H1 (cell line): ENCODE measurements around the gene ZBTB7A. TPM values are rescaled to one million over a fixed set of nuclear protein-coding genes. Genes with fewer than 3 reads are reported as not detected.

ENCODE experiments used
- CTCF ChIA-PET: fragments of 300-600 bp; sonication (Branson Sonifier 250); formaldehyde crosslinking; loops from one replicate; lab custom pipeline; 2021; ENCODE audit not compliant: partially characterized antibody; lab: Charles Lee
- POLR2A ChIA-PET: fragments of 300-600 bp; sonication (Branson Sonifier 250); formaldehyde crosslinking; loops from one replicate; lab custom pipeline; 2021; ENCODE audit warnings: inconsistent platforms; ENCODE audit not compliant: partially characterized antibody; lab: Charles Lee
- DNase-seq, 2 experiments: peaks; one replicate each; pipeline versions ENCODE4 v3.0.0 to v3.0.0-alpha.2; 2010 to 2022; ENCODE audit warnings: low spot score in 2 of 2, low read depth in 1 of 2, mixed read lengths in 1 of 2
- FAIRE-seq: peaks from 2 replicates; lab custom pipeline; 2011; peaks lifted over from hg19 to GRCh38; lab: Jason Lieb, UNC
- H2AFZ ChIP-seq: 2 replicates; pipeline ENCODE4 v1.8.1; 2012; ENCODE audit warnings: low read length, inconsistent platforms
- H2AK5ac ChIP-seq: 2 replicates; pipeline ENCODE4 v1.6.1; 2013; ENCODE audit warnings: low read depth, low read length
- H2BK120ac ChIP-seq: replicated peaks from 2 replicates; pipeline ENCODE3; 2013; ENCODE audit warnings: low read depth, low read length, inconsistent platforms
- H2BK12ac ChIP-seq: 2 replicates; pipeline ENCODE4 v1.6.1; 2013; ENCODE audit warnings: low read depth, low read length
- H2BK15ac ChIP-seq: 2 replicates; pipeline ENCODE4 v1.6.1; 2013; ENCODE audit warnings: low read length
- H2BK20ac ChIP-seq: 2 replicates; pipeline ENCODE4 v1.6.1; 2013; ENCODE audit warnings: low read length
- H2BK5ac ChIP-seq: 2 replicates; pipeline ENCODE4 v1.6.1; 2013; ENCODE audit warnings: low read depth, low read length
- H3K14ac ChIP-seq: 2 replicates; pipeline ENCODE4 v1.6.1; 2013; ENCODE audit warnings: inconsistent platforms; ENCODE audit not compliant: insufficient read length
- H3K18ac ChIP-seq: 2 replicates; pipeline ENCODE4 v1.6.1; 2013; ENCODE audit warnings: low read length; ENCODE audit errors: extremely low read depth
- H3K23ac ChIP-seq: 2 replicates; pipeline ENCODE4 v1.6.1; 2013; ENCODE audit warnings: inconsistent platforms; ENCODE audit not compliant: insufficient read length
- H3K23me2 ChIP-seq: 2 replicates; pipeline ENCODE4 v1.6.1; 2013; ENCODE audit warnings: low read depth, low read length
- H3K27ac ChIP-seq: 2 replicates; pipeline ENCODE4 v1.6.1; 2011; ENCODE audit warnings: low read depth, low read length, inconsistent platforms
- H3K27me3 ChIP-seq, 4 experiments: replicated peaks in 1 of 4; 1 replicate in 1 of 4; 2 replicates in 3 of 4; pipeline versions ENCODE4 v1.6.1 to v1.8.1; 2011 to 2013; ENCODE audit warnings: low read length in 3 of 4, mild to moderate bottlenecking in 3 of 4, inconsistent platforms in 2 of 4, mixed read lengths in 2 of 4, moderate library complexity in 1 of 4; ENCODE audit not compliant: control insufficient read depth in 3 of 4, insufficient read depth in 3 of 4; ENCODE audit errors: extremely low read depth in 1 of 4
- H3K36me3 ChIP-seq, 4 experiments: 2 replicates each; pipeline versions ENCODE4 v1.6.1 to v1.8.1; 2011 to 2013; ENCODE audit warnings: mild to moderate bottlenecking in 4 of 4, low read length in 3 of 4, moderate library complexity in 2 of 4, control low read depth in 1 of 4, inconsistent platforms in 1 of 4; ENCODE audit not compliant: insufficient read depth in 4 of 4, control insufficient read depth in 2 of 4
- H3K4ac ChIP-seq: replicated peaks from 2 replicates; pipeline ENCODE3; 2013; ENCODE audit warnings: low read length, low read depth, mixed read lengths, inconsistent platforms; ENCODE audit not compliant: insufficient read length
- H3K4me1 ChIP-seq, 4 experiments: replicated peaks in 1 of 4; 1 replicate in 1 of 4; 2 replicates in 3 of 4; pipeline versions ENCODE4 v1.6.1 to v1.8.1; 2011 to 2013; ENCODE audit warnings: low read length in 3 of 4, inconsistent platforms in 2 of 4, mixed read lengths in 1 of 4; ENCODE audit not compliant: insufficient read depth in 4 of 4, control insufficient read depth in 3 of 4
- H3K4me2 ChIP-seq, 2 experiments: 2 replicates each; pipeline versions ENCODE4 v1.6.1 to v1.8.1; 2011 to 2013; ENCODE audit warnings: low read depth in 2 of 2, low read length in 2 of 2, control low read depth in 1 of 2, inconsistent platforms in 1 of 2, mild to moderate bottlenecking in 1 of 2; ENCODE audit not compliant: insufficient read depth in 1 of 2
- H3K4me3 ChIP-seq, 4 experiments: fragments of 200-600, 300-600 bp in 1 of 4; sonication (generic), shearing (Covaris generic), sonication (Bioruptor Twin) in 1 of 4; 2 replicates each; pipeline versions ENCODE4 v1.5.1 to v1.8.1; 2011 to 2016; ENCODE audit warnings: low read length in 4 of 4, low read depth in 3 of 4, control low read depth in 2 of 4, inconsistent platforms in 2 of 4, mild to moderate bottlenecking in 2 of 4, mixed read lengths in 1 of 4, moderate library complexity in 1 of 4; ENCODE audit not compliant: insufficient read depth in 2 of 4; ENCODE audit errors: extremely low read depth in 1 of 4
- H3K56ac ChIP-seq: replicated peaks from 2 replicates; pipeline ENCODE3; 2013; ENCODE audit warnings: low read depth, mild to moderate bottlenecking, mixed read lengths, low read length, inconsistent platforms; ENCODE audit not compliant: insufficient read length
- H3K79me1 ChIP-seq: 2 replicates; pipeline ENCODE4 v1.6.1; 2013; ENCODE audit warnings: low read depth, low read length, control low read depth
- H3K79me2 ChIP-seq, 2 experiments: 2 replicates each; pipeline versions ENCODE4 v1.6.1 to v1.8.1; 2012 to 2013; ENCODE audit warnings: low read length in 2 of 2, mild to moderate bottlenecking in 2 of 2, inconsistent platforms in 1 of 2; ENCODE audit not compliant: insufficient read depth in 2 of 2, control insufficient read depth in 1 of 2
- H3K9ac ChIP-seq, 4 experiments: replicated peaks in 1 of 4; 1 replicate in 1 of 4; 2 replicates in 3 of 4; pipeline versions ENCODE4 v1.6.1 to v1.8.1; 2011 to 2013; ENCODE audit warnings: low read depth in 3 of 4, low read length in 3 of 4, control low read depth in 2 of 4, mild to moderate bottlenecking in 2 of 4, moderate library complexity in 2 of 4, inconsistent platforms in 1 of 4; ENCODE audit errors: extremely low read depth in 1 of 4
- H3K9me3 ChIP-seq, 2 experiments: 2 replicates each; pipeline versions ENCODE4 v1.6.1 to v1.8.1; 2012 to 2013; ENCODE audit warnings: mild to moderate bottlenecking in 2 of 2, moderate library complexity in 2 of 2, control low read depth in 1 of 2, inconsistent platforms in 1 of 2, low read depth in 1 of 2, low read length in 1 of 2, mixed read lengths in 1 of 2; ENCODE audit not compliant: insufficient read depth in 2 of 2
- H4K20me1 ChIP-seq, 2 experiments: replicated peaks in 1 of 2; 2 replicates each; pipeline versions ENCODE3 to v1.8.1; 2011 to 2013; ENCODE audit warnings: inconsistent platforms in 2 of 2, low read length in 2 of 2, mild to moderate bottlenecking in 1 of 2; ENCODE audit not compliant: insufficient read depth in 2 of 2, control insufficient read depth in 1 of 2
- H4K5ac ChIP-seq: 2 replicates; pipeline ENCODE4 v1.6.1; 2013; ENCODE audit warnings: low read length, low read depth, mixed read lengths, inconsistent platforms; ENCODE audit not compliant: insufficient read length
- H4K8ac ChIP-seq: 2 replicates; pipeline ENCODE4 v1.8.0; 2013; ENCODE audit warnings: mild to moderate bottlenecking, moderate library complexity, low read length, inconsistent platforms; ENCODE audit not compliant: insufficient read depth; ENCODE audit errors: extremely low read depth
- H4K91ac ChIP-seq: replicated peaks from 2 replicates; pipeline ENCODE3; 2013; ENCODE audit warnings: low read length, mixed read lengths, inconsistent platforms; ENCODE audit not compliant: insufficient read length
- ATF3 ChIP-seq: IDR thresholded peaks from 2 replicates; pipeline ENCODE4 v1.6.1; 2011; ENCODE audit warnings: low read depth, mild to moderate bottlenecking, low read length; ENCODE audit not compliant: insufficient read depth
- BACH1 ChIP-seq: IDR thresholded peaks from 2 replicates; pipeline ENCODE4 v1.6.1; 2012; ENCODE audit warnings: low read length, improper control_type of control experiment
- BRCA1 ChIP-seq: IDR thresholded peaks from 2 replicates; pipeline ENCODE4 v1.6.1; 2012; ENCODE audit warnings: low read depth, low read length, improper control_type of control experiment
- CBX5 ChIP-seq: fragments of 300-800, 300-1000 bp; sonication (generic); IDR thresholded peaks from 2 replicates; pipeline ENCODE4 v1.7.1; 2016; ENCODE audit warnings: antibody characterized with exemption, low read length, low read depth
- CHD1 ChIP-seq: IDR thresholded peaks from 2 replicates; pipeline ENCODE4 v1.6.1; 2012; ENCODE audit warnings: low read depth, low read length, improper control_type of control experiment
- CREB1 ChIP-seq: IDR thresholded peaks from 2 replicates; pipeline ENCODE4 v1.6.1; 2012; ENCODE audit warnings: inconsistent platforms
- JUND ChIP-seq: IDR thresholded peaks from 2 replicates; pipeline ENCODE4 v1.6.1; 2011; ENCODE audit warnings: mild to moderate bottlenecking, improper control_type of control experiment, low read length
- KDM1A ChIP-seq: fragments of 200-600, 300-600 bp; sonication (generic); IDR thresholded peaks from 2 replicates; pipeline ENCODE4 v1.7.1; 2016; ENCODE audit warnings: mild to moderate bottlenecking, low read length, borderline replicate concordance
- WGBS, 2 experiments: shearing (Covaris generic) in 1 of 2; methylation state at CpG; one replicate each; pipeline versions ENCODE4 v1.1.6 to v1.1.7; 2013 to 2015; ENCODE audit warnings: low lambda C conversion rate in 2 of 2, mixed read lengths in 2 of 2, inconsistent platforms in 1 of 2, low coverage in 1 of 2, missing lambda C conversion rate in 1 of 2; ENCODE audit not compliant: insufficient replicate concordance in 2 of 2, insufficient coverage in 1 of 2, insufficient read length in 1 of 2; ENCODE audit errors: extremely low coverage in 1 of 2, missing lambda C conversion rate in 1 of 2; 5-methylcytosine and 5-hydroxymethylcytosine counted together
- polyA plus RNA-seq, 7 experiments: library from polyadenylated mRNA; depleted of rRNA in 3 of 7; stranded (reverse) in 5 of 7; unstranded in 2 of 7; fragments of >200 nt in 5 of 7; fragments of 200-250 nt in 2 of 7; gene quantifications; 1 replicate in 5 of 7; 2 replicates in 1 of 7; 4 replicates in 1 of 7; pipeline versions ENCODE4 v1.2.1 to v1.2.3, GENCODE V29; 2011 to 2013; ENCODE audit warnings: missing spikeins in 2 of 7, mixed read lengths in 2 of 7
- total RNA-seq: library from RNA; stranded (reverse); fragmentation: NEBNext Ultra II Directional; extraction: Animal tissue kit (Norgen Biotek cat#: 25700); gene quantifications from 2 replicates; pipeline ENCODE4 v1.2.1, GENCODE V29; 2021

The ZBTB7A gene
- total and polyA plus RNA-seq, 2 of the 8 experiments (the other 6 are each of a cell fraction or from before 2014, with no cell fraction given) = 5.6 to 17.8 TPM

GRCh38 chr19:4044990-4045465 lies 21.7 kb downstream of the ZBTB7A start:
- Histone ChIP-seq H4K8ac (no peak overlapping the region; the same call in 1 of the 2 replicates), H3K36me3 (peaks cover 0 to 8% (median 2%) of the 10 kb centered on the region in 4 experiments; a peak in 4 of 8 replicates), H3K56ac (no peak overlapping the region), H2BK12ac (no peak overlapping the region), H2BK20ac (no peak overlapping the region), H3K79me1 (peaks cover 16% of the 10 kb centered on the region), H4K91ac (no peak overlapping the region), H2BK5ac (no peak overlapping the region), H3K23ac (no peak overlapping the region), H2BK120ac (no peak overlapping the region), H3K14ac (no peak overlapping the region), H3K4me2 (no peak overlapping the region), H3K23me2 (no peaks in the 10 kb centered on the region), H3K9me3 (no peaks in the 10 kb centered on the region), H4K5ac (no peak overlapping the region)
- DNase-seq = no peak
- WGBS, 2 experiments = 81% methylated on average over 16 of the region's 21 CpGs; no CpG with 5 or more reads in 1 of the 2 experiments
- POLR2A ChIA-PET = interaction anchor here (1.3 to 1.6 kb wide), 3 partner anchors 13 to 50 kb away, joined by 4 to 6 read pairs (median 5); no protein-coding TSS in a partner anchor
- no peak for FAIRE-seq
- TF ChIP-seq CBX5 = no peak
- no peak for TF ChIP-seq CREB1
- TF ChIP-seq BRCA1 = no peak
- TF ChIP-seq KDM1A = no peak
- no peak for TF ChIP-seq BACH1
- TF ChIP-seq JUND = no peak
- no peak for TF ChIP-seq CHD1
- TF ChIP-seq ATF3 = no peak
- TF ChIP-seq, all 59 proteins: peak for 0
- Histone ChIP-seq H3K4me1 (peaks cover 0 to 11% (median 2%) of the 10 kb centered on the region in 4 experiments; a peak in 6 of 7 replicates), H3K79me2 (peaks cover 0 to 7% of the 10 kb centered on the region in 2 experiments; a peak in 1 of 4 replicates), H3K9ac (no peak overlapping the region), H2BK15ac (no peak overlapping the region), H2AK5ac (no peak overlapping the region), H3K4me3 (no peak overlapping the region), H3K27me3 (no peaks in the 10 kb centered on the region), H3K4ac (no peak overlapping the region), H2AFZ (no peak overlapping the region), H3K27ac (no peak overlapping the region), H4K20me1 (peaks cover 6 to 15% of the 10 kb centered on the region in 2 experiments), H3K18ac (no peak overlapping the region)
- CTCF ChIA-PET = no interaction called here
